ENCODE results near the gene NDOR1. TPM values are rescaled to one million over a fixed set of nuclear protein-coding genes. Genes with fewer than 3 reads are reported as not detected.

The NDOR1 gene
- total and polyA plus RNA-seq, 12 donors, result 4.6 to 10.6 (median 5.6) TPM

- DNase-seq (no peak), ATAC-seq (no peak)
- H3K4me1 ChIP-seq, result peaks cover 13 to 35% (median 21%) of the 10 kb centered on the region in 9 donors
- H3K36me3 ChIP-seq, result no peaks in the 10 kb centered on the region
- H3K9me3 ChIP-seq, result no peaks in the 10 kb centered on the region
- intact Hi-C loops (cut with DNase I), result loop anchor here in 1 of 10 donors (5.0 kb wide), 1 partner anchor 33 kb away; the partner anchor contains the start of gene GRIN1
- WGBS, 2 donors, result 41 to 43% methylated on average over 14 of the region's 14 CpGs
- no peak overlapping the region for H3K27ac ChIP-seq
- peaks cover 35 to 93% (median 60%) of the 10 kb centered on the region in 7 donors for H3K27me3 ChIP-seq
- no peak overlapping the region for H3K4me3 ChIP-seq
- TF ChIP-seq, protein P1, sequence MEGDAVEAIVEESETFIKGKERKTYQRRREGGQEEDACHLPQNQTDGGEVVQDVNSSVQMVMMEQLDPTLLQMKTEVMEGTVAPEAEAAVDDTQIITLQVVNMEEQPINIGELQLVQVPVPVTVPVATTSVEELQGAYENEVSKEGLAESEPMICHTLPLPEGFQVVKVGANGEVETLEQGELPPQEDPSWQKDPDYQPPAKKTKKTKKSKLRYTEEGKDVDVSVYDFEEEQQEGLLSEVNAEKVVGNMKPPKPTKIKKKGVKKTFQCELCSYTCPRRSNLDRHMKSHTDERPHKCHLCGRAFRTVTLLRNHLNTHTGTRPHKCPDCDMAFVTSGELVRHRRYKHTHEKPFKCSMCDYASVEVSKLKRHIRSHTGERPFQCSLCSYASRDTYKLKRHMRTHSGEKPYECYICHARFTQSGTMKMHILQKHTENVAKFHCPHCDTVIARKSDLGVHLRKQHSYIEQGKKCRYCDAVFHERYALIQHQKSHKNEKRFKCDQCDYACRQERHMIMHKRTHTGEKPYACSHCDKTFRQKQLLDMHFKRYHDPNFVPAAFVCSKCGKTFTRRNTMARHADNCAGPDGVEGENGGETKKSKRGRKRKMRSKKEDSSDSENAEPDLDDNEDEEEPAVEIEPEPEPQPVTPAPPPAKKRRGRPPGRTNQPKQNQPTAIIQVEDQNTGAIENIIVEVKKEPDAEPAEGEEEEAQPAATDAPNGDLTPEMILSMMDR (IDR thresholded peaks at IDR 0.05), result no peak
Measured at GRCh38 chr9:137170486-137171148, 34.9 kb upstream of the NDOR1 start.

DNA sequence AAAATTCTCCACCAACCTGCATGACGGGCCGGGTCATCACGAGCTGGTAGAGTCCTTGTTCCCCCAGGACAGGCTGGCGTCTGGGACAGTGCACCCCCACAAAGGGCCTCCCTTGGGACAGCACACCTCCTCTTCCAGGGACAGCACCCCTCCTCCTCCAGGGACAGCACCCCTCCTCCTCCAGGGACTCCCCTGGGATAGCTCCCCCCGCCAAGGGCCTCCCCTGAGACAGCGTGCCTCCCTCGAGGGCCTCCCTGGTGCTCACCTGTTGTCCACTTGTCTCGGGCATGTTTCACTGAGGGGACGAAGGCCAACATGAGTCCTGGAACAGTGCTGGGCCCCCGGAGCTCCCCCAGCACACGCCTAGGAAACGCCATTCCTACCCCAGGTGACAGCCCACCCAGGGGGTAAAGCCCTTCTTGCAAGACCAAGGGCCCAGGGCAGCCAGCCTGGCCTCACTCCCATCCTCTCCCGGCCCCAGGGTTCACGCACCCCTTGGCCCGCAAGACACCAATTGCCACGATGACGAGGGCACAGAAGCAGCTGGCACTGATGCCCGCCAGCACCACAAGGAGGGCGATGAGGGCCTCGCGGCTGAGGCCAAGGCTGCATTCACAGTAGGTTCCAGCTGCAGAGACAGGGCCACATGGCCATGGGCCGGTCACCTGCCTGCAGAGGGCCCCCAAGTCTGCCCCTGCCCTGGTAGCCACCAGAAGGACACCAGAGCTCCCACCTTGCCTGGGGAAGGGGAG, 34.2 kb upstream of the NDOR1 start:
- H3K27me3 ChIP-seq, result peaks cover 28 to 87% (median 53%) of the 10 kb centered on the region in 7 donors
- no peak overlapping the region for H3K27ac ChIP-seq
- no peak for DNase-seq
- intact Hi-C loops (cut with DNase I), result loop anchor here in 1 of 10 donors (5.0 kb wide), 1 partner anchor 34 kb away; the partner anchor contains the start of gene GRIN1
- H3K9me3 ChIP-seq, result no peaks in the 10 kb centered on the region
- no peak overlapping the region for H3K4me3 ChIP-seq
- 79 to 82% methylated on average over 21 to 22 of the region's 22 CpGs for WGBS, 2 donors
- TF ChIP-seq, protein P1 (IDR thresholded peaks at IDR 0.05), result no peak
- H3K36me3 ChIP-seq, result no peaks in the 10 kb centered on the region
- H3K4me1 ChIP-seq, result peaks cover 13 to 35% (median 21%) of the 10 kb centered on the region in 9 donors
- no peak for ATAC-seq

- peaks cover 11 to 69% (median 35%) of the 10 kb centered on the region in 7 donors for H3K27me3 ChIP-seq
- ATAC-seq, result no peak
Measured at GRCh38 chr9:137172901-137173795, 32.4 kb upstream of the NDOR1 start.

More at GRCh38 chr9:137172901-137173795, 32.4 kb upstream of the NDOR1 start:
- Histone ChIP-seq H3K9me3 (no peaks in the 10 kb centered on the region), H3K36me3 (peaks cover 0 to 13% (median 0%) of the 10 kb centered on the region in 9 donors), H3K4me3 (no peak overlapping the region), H3K4me1 (peaks cover 8 to 28% (median 13%) of the 10 kb centered on the region in 9 donors), H3K27ac (no peak overlapping the region)
- intact Hi-C loops (cut with DNase I), result loop anchor here in 1 of 10 donors (5.0 kb wide), 1 partner anchor 36 kb away; the partner anchor contains the start of gene GRIN1
- DNase-seq, result no peak
- TF ChIP-seq, protein P1 (IDR thresholded peaks at IDR 0.05), result no peak
- 63 to 65% methylated on average over 21 of the region's 21 CpGs for WGBS, 2 donors
